DMS114 treated with DMSO at 0.1 percent for 48 hours (cell line): ENCODE data around the gene HLA-A.
"Not testable (repeated sequence)": the region's sequence is repeated elsewhere in the genome, so short reads cannot be mapped to it uniquely, and the experiment has no call there.

ENCODE experiments used
- DNase-seq: peaks from one replicate; lab custom pipeline; 2025; ENCODE audit not compliant: unreplicated experiment; lab: John Stamatoyannopoulos, UW

Gene HLA-A

DNA sequence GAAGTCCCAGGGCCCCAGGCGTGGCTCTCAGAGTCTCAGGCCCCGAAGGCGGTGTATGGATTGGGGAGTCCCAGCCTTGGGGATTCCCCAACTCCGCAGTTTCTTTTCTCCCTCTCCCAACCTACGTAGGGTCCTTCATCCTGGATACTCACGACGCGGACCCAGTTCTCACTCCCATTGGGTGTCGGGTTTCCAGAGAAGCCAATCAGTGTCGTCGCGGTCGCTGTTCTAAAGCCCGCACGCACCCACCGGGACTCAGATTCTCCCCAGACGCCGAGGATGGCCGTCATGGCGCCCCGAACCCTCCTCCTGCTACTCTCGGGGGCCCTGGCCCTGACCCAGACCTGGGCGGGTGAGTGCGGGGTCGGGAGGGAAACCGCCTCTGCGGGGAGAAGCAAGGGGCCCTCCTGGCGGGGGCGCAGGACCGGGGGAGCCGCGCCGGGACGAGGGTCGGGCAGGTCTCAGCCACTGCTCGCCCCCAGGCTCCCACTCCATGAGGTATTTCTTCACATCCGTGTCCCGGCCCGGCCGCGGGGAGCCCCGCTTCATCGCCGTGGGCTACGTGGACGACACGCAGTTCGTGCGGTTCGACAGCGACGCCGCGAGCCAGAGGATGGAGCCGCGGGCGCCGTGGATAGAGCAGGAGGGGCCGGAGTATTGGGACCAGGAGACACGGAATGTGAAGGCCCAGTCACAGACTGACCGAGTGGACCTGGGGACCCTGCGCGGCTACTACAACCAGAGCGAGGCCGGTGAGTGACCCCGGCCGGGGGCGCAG lies at the start of gene HLA-A:
HLA-A (plus strand) TSS at position 258 of the 778 bp plus-strand sequence; CDS start at position 280, 22 bp downstream.
- peak; percentile 95 for DNase-seq

DNA sequence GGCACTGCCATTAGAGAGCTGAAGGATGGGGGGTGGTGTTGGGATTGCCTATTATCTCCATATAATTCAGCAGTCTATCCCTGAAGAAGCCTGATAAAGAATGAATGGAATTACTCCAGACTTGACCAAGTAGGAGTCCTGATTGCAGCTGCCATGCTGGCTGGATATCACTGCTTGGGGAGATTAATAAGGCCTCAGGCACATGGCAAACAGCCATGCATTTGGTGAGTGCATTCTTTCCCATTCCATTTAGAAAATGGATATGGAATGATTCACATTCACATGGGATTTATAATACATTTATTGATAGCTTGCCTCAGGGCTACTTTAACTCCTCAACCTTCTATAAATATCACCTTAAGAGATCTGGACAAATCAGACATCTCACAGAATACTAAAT lies 49.6 kb upstream of the HLA-A start:
- DNase-seq, result no peak

DNA sequence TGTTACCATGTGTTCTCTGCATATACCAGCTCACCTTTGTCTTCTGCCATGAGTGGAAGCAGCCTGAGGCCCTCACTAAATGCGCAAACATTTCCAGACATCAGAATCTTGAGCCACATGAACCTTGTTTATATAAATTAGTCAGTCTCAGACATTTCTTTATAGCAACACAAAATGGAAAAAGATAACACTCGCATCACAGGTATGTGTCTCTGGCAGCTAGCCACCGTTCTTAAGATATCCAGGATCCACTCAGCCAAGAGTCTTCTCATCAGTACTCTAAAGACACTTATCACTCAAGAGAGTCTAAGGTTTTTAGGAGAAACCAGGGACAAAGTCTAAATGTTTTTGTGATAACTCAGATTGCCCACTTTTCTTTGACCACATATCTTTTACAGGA lies 43.1 kb upstream of the HLA-A start:
- no peak for DNase-seq

DNA sequence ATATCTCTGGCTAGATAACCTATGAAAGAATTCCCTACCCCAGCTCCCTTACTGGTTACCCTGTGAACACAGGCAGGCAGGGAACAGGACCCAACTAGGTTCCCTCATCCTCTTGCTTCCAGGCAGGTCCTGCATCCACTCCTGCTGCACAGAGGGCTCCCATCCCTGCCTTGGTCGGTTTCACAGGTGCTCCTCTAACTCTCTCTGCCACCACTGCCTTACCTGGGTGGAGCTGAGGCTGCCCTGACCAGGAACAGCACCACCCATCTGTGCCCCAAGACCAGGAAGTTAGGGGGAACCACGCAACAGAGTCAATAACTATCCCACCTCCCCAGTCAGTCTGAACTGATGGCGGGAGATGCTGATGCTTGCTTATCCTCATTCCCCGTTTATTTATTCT lies 37.0 kb upstream of the HLA-A start:
- DNase-seq, result no peak

DNA sequence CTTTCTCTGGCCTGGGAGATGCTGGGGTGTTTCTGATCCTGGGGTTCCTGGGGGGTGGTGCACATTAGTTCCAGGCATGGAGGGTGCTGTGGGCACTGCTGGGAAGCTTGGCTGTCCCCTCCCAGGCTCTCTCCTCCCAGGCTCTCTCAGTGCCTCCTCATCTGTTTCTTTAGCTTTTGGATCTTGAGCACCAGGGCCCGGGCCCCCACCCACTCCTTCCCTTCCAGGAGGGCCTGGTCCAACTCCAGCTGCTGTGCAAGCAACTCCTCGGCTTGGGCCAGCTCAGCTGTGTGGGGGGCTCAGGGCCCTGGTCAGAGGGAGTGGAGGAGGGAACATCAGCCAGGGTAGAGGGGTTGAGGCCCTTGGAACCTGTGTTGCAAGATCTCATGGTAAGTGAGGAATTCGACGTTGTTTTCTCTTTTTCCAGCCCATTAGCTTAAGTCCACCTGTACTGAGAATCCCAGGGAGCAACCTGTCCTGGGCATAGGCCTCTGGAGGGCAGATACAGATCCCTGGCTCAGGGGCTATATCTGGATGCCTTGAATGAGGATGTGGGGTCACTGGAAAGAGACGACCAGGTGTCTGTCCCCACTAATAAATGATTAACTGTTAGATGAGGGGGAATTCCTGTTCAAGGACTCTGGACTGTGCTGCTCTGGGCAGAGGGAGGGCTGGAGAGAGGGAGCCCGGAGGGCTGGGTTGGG lies 34.5 kb upstream of the HLA-A start:
- no peak for DNase-seq

DNA sequence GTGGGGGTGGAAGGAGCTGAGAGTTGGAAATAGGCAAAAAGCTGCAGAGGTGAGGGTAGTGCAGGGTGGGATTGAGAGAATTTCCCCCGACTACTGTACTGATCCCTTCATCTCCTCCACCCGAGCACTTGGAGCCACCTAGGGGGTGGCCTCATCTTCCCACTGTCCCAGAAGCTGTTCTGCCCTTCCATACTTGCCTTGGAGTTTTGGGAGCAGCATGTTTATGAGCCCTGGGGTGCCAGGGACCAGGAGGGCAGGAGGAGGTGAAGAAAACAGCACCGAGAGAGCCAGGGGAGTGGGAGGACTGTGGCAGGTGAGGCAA lies 34.0 kb upstream of the HLA-A start:
- no peak for DNase-seq

DNA sequence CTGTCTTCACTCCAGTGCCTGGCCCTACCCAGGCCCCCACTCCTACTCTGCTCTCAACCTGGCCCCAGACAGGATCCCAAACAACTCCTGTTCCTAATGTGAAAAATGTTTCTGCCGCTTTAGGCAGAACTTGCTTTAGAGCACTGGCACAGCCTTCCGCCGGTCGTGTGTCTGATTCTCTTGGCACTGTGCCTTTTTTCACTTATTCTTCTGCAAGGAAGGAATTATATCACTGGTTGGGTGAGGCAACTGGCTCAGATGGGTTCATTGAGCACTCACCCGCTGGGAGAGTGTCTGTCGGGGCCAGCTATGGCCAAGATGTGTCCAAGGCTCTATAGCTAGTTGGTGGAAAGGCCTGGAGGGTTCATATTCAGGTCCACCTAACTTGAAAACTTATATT lies 33.6 kb upstream of the HLA-A start:
- no peak for DNase-seq

DNA sequence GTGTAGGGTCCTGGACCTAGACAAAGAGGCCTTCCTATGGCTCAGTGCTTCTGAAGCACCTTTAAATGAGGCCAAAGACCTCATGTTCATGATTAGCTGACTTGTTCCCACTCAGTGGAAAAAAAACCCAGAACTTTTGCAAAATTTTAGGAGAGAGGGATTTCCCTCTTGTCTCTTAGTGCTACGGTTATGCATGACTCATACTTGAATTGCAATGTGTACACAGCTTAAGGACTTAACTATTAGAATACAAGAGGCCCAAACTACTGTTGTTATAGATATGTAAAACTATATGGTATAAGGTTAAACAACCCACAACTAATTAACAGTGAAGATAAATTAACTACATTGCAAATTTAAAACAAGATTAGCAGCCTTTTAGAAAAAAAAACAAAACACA lies 32.3 kb upstream of the HLA-A start:
- DNase-seq, result no peak

DNA sequence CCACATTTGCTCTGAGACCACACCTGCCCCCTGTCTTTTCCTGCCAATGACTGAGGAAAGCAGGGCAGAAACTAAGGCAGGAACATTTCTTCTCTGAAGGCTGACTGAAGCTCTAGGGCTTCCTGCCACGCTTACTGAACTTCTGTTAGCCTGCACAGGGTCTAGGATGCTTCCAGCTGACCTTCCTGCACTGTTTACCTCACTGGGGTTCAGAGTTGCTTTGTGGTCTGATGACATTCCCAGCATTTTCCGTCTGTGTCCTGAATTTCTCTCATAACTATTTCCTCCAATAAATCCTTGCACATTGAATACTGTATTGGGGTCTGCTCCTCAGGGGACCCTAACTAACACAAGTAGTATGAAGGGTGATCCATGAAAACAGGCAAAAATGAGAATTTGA lies 29.5 kb upstream of the HLA-A start:
- DNase-seq, result no peak

DNA sequence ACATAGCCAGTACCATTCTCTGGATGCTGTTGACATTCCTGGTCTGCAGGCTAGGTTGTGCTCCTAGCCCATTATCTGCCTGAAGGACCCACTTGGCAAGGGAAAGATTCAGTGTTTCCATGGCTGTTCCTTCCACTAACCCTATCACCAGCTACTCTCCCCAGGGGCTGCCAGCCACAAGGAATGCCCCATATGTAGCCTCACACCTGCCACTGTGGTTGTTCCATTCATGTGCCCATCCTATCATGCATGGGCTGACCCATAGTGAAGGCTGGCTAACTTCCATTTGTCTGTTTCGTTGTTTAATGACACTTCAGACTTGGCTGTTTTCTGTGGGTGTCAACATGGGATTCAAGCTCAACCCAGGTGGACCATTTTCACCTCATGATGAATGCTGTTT lies 25.6 kb upstream of the HLA-A start:
- DNase-seq, result no peak

DNA sequence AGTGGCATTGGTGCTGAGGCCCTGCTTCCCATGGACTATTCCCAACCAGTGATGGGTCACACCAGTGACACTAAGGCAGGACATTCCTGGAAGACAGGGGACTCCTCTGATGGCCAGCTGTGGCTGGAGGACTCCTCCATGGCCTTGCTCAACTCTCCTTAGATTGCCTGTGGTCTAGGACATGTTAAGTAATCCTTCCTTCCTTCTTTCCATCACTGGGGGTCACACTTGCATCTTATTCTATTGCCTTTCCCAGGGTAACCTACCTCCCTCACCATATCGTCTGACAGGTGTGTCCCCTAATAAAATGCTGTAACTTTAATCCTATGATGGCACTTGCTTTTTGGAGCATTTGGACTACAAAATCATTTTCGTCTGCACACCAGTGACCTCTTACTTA lies 24.5 kb upstream of the HLA-A start:
- DNase-seq, result no peak

DNA sequence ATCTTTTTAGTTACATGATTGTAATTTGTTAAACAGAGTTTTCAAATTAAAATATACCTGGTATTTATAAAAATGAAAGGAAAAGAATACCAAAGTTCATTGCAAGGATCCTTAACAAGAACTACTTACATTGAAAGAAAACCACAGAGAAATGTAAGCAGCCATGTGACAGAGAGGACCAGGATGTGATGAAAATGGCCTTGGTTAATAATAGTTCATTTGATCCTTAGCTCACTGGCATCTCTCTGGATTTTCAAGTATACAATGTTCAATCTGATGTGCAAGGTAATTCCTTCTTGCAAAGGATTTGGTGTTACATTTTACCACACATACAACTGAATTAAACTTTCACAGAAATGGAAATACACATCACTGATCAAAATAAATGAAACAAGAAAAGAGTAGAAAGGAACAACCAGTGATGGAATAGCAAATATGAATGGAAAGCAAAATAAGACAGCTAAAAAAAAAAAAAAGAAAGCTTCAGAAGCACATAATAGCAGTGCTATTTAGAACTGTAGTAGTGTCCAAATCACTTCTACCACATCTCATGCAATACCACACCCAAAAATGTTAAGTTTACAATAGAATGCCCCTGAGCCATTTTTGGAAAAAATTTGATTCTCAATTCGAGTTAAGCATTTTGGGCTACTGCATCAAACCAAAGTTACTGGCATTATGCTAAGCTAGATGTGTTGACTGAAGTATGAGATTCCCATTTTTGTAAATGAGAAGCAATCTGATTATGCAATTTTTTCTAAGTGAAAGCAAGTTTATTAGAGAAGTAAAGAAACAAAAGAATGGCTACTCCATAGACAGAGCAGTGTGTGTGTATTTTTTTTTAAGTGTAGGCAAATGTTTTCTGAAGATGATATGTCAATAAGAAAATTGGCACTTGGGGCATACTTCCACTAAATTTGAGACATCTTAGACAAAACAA lies 22.6 kb upstream of the HLA-A start:
- no peak for DNase-seq

DNA sequence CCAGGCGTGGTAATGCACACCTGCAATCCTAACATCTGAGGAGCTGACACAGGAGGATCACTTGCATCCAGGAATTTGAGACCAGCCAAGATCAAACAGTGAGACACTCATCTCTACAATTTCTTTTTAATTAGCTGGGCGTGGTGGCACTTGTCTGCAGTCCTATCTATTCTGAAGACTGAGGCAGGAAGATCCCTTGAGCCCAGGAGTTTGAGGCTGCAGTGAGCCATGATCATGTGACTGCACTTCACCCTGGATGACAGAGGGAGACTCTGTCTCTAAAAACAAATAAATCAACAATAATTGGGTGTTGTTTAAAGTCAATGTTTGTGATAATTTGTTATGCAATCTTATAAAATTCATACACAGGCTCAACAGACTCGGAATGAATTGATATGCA lies 18.0 kb upstream of the HLA-A start:
- DNase-seq, result no peak

DNA sequence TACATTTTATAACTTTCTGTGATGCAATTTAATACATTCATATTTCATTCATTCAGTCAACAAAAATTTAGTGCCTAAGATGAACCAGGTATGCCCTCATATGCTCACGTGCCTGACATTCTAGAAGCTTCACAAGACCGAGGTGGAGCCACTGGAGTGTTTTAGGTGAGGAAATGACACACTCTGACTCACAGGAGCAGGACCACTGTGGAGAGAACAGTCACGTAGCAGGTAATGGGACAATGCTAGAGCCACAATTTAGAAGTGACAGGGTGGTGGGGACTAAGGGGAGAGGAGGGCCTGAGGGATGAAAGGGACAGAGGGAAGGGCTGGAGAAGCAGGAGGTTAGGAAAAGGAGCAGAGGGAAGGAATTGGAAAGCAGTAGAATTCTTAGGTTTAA lies 17.6 kb upstream of the HLA-A start:
- no peak for DNase-seq

DNA sequence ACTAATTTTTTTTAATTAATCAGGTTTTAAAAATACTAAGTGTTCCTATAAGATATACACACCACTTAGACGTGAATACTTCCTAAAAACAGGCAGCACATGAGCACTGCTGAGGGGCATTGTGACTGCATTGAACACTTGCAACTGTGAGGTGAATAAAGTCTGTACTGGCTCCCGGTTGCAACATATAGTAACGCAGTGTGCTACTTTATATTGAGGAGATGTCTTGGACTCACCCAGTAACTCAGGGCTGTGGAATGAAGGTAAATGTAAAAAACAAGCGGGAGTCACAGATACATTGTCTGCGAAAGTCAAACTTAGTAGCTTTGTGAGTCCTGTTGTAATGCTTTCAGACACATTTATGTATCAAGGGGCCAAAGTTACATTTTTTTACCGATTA lies 17.0 kb upstream of the HLA-A start:
- no peak for DNase-seq

DNA sequence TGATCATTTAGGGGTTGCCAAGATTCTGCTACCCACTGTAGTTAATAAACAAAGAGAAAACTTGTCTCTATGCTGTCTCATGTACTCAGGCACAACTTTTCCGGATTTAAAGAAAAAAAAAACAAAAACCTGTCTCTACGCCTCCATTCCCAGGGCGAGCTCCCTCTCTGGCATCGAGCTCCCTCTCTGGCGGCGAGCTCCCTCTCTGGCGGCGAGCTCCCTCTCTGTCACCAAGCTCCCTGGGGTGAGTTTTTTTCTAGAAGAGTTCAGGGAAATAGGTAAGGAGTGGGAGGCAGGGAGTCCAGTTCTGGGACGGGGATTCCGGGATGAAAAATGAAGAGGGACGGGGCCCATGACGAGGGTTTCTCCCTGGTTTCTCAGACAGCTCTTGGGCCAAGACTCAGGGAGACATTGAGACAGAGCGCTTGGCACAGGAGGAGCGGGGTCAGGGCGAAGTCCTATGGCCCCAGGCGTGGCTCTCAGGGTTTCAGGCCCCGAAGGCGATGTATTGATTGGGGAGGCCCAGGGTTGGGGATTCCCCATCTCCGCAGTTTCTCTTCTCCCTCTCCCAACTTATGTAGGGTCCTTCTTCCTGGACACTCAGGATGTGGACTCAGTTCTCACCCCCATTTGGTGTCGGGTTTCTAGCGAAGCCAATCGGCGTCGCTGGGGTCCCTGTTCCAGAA lies 16.5 kb upstream of the HLA-A start:
- no peak for DNase-seq

DNA sequence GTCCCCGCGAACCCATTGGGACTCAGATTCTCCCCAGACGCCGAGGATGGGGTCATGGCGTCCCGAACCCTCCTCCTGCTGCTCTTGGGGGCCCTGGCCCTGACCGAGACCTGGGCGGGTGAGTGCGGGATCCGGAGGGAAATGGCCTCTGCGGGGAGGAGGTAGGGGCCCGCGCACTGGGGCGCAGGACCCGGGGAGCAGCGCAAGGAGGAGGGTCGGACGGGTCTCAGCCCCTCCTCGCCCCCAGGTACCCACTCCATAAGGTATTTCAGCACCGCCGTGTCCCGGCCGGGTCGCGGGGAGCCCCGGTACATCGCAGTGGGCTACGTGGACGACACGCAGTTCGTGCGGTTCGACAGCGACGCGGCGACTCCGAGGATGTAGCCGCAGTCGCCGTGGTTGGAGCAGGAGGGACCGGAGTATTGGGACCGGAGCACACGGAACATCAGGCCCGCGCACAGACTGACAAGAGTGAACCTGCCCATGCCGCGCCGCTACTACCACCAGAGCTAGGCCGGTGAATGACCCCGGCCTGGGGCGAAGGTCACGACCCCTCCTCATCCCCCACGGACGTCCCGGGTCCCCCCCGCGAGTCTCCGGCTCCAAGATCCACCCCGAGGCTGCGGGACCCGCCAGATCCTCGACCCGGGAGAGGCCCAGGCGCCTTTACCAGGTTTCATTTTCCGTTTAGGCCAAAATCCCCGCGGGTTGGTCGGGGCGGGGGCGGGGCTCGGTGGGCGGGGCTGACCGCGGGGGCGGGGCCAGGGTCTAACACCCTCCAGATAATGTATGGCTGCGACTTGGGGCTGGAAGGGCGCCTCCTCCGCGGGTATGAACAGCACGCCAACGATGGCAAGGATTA lies 15.7 kb upstream of the HLA-A start:
- no peak for DNase-seq

DNA sequence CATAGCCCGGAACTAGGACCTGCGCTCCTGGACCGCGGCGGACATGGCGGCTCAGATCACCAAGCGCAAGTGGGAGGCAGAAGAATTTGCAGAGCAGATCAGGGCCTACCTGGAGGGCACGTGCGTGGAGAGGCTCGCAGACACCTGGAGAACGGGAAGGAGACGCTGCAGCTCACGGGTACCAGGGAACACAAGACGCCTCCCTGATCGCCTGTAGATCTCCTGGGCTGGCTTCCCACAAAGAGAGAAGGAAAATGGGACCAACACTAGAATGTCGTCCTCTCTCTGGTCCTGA lies 15.1 kb upstream of the HLA-A start:
- DNase-seq, result no peak

DNA sequence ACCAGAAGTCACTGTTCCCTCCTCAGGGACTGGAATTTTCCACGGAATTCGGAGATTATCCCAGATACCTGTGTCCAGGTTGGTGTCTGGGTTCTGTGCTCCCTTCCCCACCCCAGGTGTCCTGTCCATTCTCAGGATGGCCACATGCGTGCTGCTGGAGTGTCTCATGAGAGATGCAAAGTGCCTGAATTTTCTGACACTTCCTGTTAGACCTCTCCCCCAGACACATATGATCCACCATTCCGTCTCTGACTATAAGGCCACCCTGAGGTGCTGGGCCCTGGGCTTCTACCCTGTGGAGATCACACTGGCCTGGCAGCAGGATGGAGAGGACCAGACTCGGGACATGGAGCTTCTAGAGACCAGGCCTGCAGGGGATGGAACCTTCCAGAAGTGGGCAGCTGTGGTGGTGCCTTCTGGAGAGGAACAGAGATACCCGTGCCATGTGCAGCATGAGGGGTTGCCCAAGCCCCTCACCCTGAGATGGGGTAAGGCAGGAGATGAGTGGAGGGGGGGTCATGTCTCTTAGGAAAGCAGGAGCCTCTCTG lies 14.4 kb upstream of the HLA-A start:
- DNase-seq, result no peak

DNA sequence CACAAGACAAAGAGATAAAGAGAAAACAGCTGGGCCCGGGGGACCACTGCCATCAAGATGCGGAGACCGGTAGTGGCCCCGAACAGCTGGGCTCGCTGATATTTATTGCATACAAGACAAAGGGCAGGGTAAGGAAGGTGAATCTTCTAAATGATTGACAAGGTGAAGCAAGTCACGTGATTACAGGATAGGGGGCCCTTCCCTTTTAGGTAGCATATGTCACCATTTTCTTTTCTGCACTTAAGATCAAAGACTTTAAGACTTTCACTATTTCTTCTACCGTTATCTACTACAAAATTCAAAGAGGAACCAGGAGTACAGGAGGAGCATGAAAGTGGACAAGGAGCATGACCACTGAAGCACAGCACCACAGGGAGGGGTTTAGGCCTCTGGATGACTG lies 12.3 kb upstream of the HLA-A start:
- DNase-seq, result not testable (repeated sequence)
